Neural cell (in vitro differentiated cells): ENCODE measurements around the gene KCNAB1.

ENCODE experiments used
- CTCF ChIP-seq: fragments of 450-650 bp; IDR thresholded peaks from 2 replicates; pipeline ENCODE4 v1.5.1; 2014; ENCODE audit warnings: antibody characterized with exemption, mild to moderate bottlenecking, moderate library complexity; ENCODE audit not compliant: poor library complexity, severe bottlenecking
- EZH2 ChIP-seq: fragments of 200-600, 300-800 bp; shearing (Covaris generic), sonication (generic); IDR thresholded peaks from 2 replicates; pipeline ENCODE4 v1.6.1; 2014; ENCODE audit warnings: antibody characterized with exemption, low read length, borderline replicate concordance, mild to moderate bottlenecking; ENCODE audit not compliant: insufficient read depth, poor library complexity, severe bottlenecking
- POLR2AphosphoS5 ChIP-seq: IDR thresholded peaks from 2 replicates; pipeline ENCODE4 v1.6.1; 2012
- SMC3 ChIP-seq: fragments of 450-650 bp; conservative IDR thresholded peaks from 2 replicates; pipeline ENCODE4 v1.6.1; 2014; ENCODE audit warnings: antibody characterized with exemption, mild to moderate bottlenecking, moderate library complexity; ENCODE audit not compliant: poor library complexity
- TAF1 ChIP-seq: IDR thresholded peaks from 2 replicates; pipeline ENCODE4 v1.6.1; 2012; ENCODE audit warnings: low read depth

- no peak for TF ChIP-seq CTCF
- TF ChIP-seq SMC3: no peak
- TF ChIP-seq POLR2AphosphoS5: no peak
- no peak for TF ChIP-seq EZH2
- TF ChIP-seq TAF1: no peak
Measured at GRCh38 chr3:156149876-156150275, 29.5 kb downstream of the KCNAB1 start.
